Liver (tissue), 9 donors: ENCODE data around the gene CDC42EP2. TPM values are rescaled to one million over a fixed set of nuclear protein-coding genes. Genes with fewer than 3 reads are reported as not detected.

ENCODE experiments used
- DNase-seq: peaks from one replicate; pipeline ENCODE4 v3.0.0-alpha.2; 2017; ENCODE audit warnings: low spot score
- H3K27ac ChIP-seq, 2 donors: one replicate each; pipeline ENCODE4 v1.7.0; 2013; ENCODE audit warnings: inconsistent platforms in 2 of 2, low read length in 2 of 2, control low read depth in 1 of 2, low read depth in 1 of 2, mild to moderate bottlenecking in 1 of 2
- H3K27me3 ChIP-seq, 4 donors: one replicate each; pipeline versions ENCODE4 v1.6.1 to v1.7.0; 2013; ENCODE audit warnings: low read length in 3 of 4, inconsistent platforms in 1 of 4, mild to moderate bottlenecking in 1 of 4, moderate library complexity in 1 of 4; ENCODE audit not compliant: control insufficient read depth in 4 of 4, insufficient read depth in 4 of 4
- H3K36me3 ChIP-seq, 4 donors: one replicate each; pipeline versions ENCODE4 v1.6.1 to v1.7.0; 2013; ENCODE audit warnings: low read length in 3 of 4, mild to moderate bottlenecking in 3 of 4, low read depth in 1 of 4, moderate library complexity in 1 of 4; ENCODE audit not compliant: control insufficient read depth in 4 of 4, insufficient read depth in 3 of 4
- H3K4me1 ChIP-seq, 4 donors: one replicate each; pipeline versions ENCODE4 v1.6.1 to v1.7.0; 2013; ENCODE audit warnings: low read length in 3 of 4, mild to moderate bottlenecking in 3 of 4, moderate library complexity in 1 of 4; ENCODE audit not compliant: control insufficient read depth in 4 of 4, insufficient read depth in 4 of 4
- H3K4me3 ChIP-seq, 3 donors: one replicate each; pipeline versions ENCODE4 v1.6.1 to v1.7.0; 2013; ENCODE audit warnings: low read length in 3 of 3, control low read depth in 1 of 3, low read depth in 1 of 3, mild to moderate bottlenecking in 1 of 3
- H3K9ac ChIP-seq, 2 donors: one replicate each; pipeline ENCODE4 v1.7.0; 2013; ENCODE audit warnings: low read length in 2 of 2, mild to moderate bottlenecking in 2 of 2, moderate library complexity in 2 of 2, control low read depth in 1 of 2, low read depth in 1 of 2
- H3K9me3 ChIP-seq, 4 donors: one replicate each; pipeline versions ENCODE4 v1.6.1 to v1.7.0; 2013; ENCODE audit warnings: low read length in 3 of 4; ENCODE audit not compliant: control insufficient read depth in 4 of 4
- ATF3 ChIP-seq: IDR thresholded peaks from 2 replicates; pipeline ENCODE4 v1.6.1; 2016; ENCODE audit warnings: antibody characterized with exemption
- FOXA1 ChIP-seq: IDR thresholded peaks from 2 replicates; pipeline ENCODE4 v1.6.1; 2016; ENCODE audit warnings: antibody characterized with exemption
- GABPA ChIP-seq, 2 donors: IDR thresholded peaks in 1 of 2; conservative IDR thresholded peaks in 1 of 2; 2 replicates each; pipeline ENCODE4 v1.6.1; 2016; ENCODE audit warnings: antibody characterized with exemption in 2 of 2, mild to moderate bottlenecking in 1 of 2, moderate library complexity in 1 of 2
- HNF4A ChIP-seq, 2 donors: conservative IDR thresholded peaks; 2 replicates each; pipeline ENCODE4 v1.6.1; 2016; ENCODE audit warnings: antibody characterized with exemption in 2 of 2, mild to moderate bottlenecking in 2 of 2
- HNF4G ChIP-seq: IDR thresholded peaks from 2 replicates; pipeline ENCODE4 v1.6.1; 2016; ENCODE audit warnings: antibody characterized with exemption
- JUND ChIP-seq, 2 donors: IDR thresholded peaks; 2 replicates each; pipeline ENCODE4 v1.6.1; 2016; ENCODE audit warnings: antibody characterized with exemption in 2 of 2
- NR2F2 ChIP-seq: IDR thresholded peaks from 2 replicates; pipeline ENCODE4 v1.6.1; 2016; ENCODE audit warnings: antibody characterized with exemption
- RAD21 ChIP-seq, 2 donors: IDR thresholded peaks; 2 replicates each; pipeline ENCODE4 v1.6.1; 2016; ENCODE audit warnings: antibody characterized with exemption in 2 of 2, mild to moderate bottlenecking in 2 of 2
- RXRA ChIP-seq, 2 donors: IDR thresholded peaks; 2 replicates each; pipeline ENCODE4 v1.6.1; 2017 to 2018; ENCODE audit warnings: antibody characterized with exemption in 2 of 2, mild to moderate bottlenecking in 1 of 2
- TAF1 ChIP-seq: conservative IDR thresholded peaks from 2 replicates; pipeline ENCODE4 v1.6.1; 2016; ENCODE audit warnings: antibody characterized with exemption, mild to moderate bottlenecking
- YY1 ChIP-seq: IDR thresholded peaks from 2 replicates; pipeline ENCODE4 v1.6.1; 2016; ENCODE audit warnings: antibody characterized with exemption, mild to moderate bottlenecking
- ZBTB33 ChIP-seq: IDR thresholded peaks from 2 replicates; pipeline ENCODE4 v1.6.1; 2016; ENCODE audit warnings: antibody characterized with exemption
- WGBS: extraction: QIAGEN DNeasy Blood & Tissue Kit; methylation state at CpG from one replicate; pipeline ENCODE4 v1.1.7; 2013; 5-methylcytosine and 5-hydroxymethylcytosine counted together
- polyA plus RNA-seq, 2 donors: library from polyadenylated mRNA; stranded (reverse) in 1 of 2; unstranded in 1 of 2; fragments of 200-250 nt in 1 of 2; fragments of >200 nt in 1 of 2; fragmentation: Nextera tagmentation in 1 of 2; extraction: Ambion mirVana in 1 of 2; gene quantifications; one replicate each; pipeline versions ENCODE4 v1.2.1 to v1.2.3, GENCODE V29; 2013 to 2015
- total RNA-seq, 2 donors: library from RNA; depleted of rRNA; stranded (reverse); fragments of >200 nt; gene quantifications; one replicate each; pipeline ENCODE4 v1.2.3, GENCODE V29; 2014
- TF ChIP-seq, protein P1 (sequence below): IDR thresholded peaks from 2 replicates; pipeline ENCODE4 v1.6.1; 2016; ENCODE audit warnings: antibody characterized with exemption, mild to moderate bottlenecking
- donor health status: healthy.
- donor health status: healthy.
- donor health status: healthy.
- donor health status: healthy.
- donor health status: healthy.

The CDC42EP2 gene
- total and polyA plus RNA-seq, 4 donors = 1.8 to 3.4 (median 1.9) TPM

- H3K36me3 ChIP-seq = no peaks in the 10 kb centered on the region
- no peaks in the 10 kb centered on the region for H3K9me3 ChIP-seq
- peak overlapping the region; percentile 31 to 37 for H3K27ac ChIP-seq
- no peak for TF ChIP-seq JUND (IDR thresholded peaks at IDR 0.05)
- no peak for TF ChIP-seq TAF1
- TF ChIP-seq RAD21 (IDR thresholded peaks at IDR 0.05) = no peak
- no peak for TF ChIP-seq GABPA (IDR thresholded peaks at IDR 0.05 in 1 of 2, conservative IDR thresholded peaks at IDR 0.05 in 1 of 2)
- no peak for TF ChIP-seq NR2F2
- no peak for TF ChIP-seq HNF4A (conservative IDR thresholded peaks at IDR 0.05)
- H3K9ac ChIP-seq = no peak overlapping the region
- 65% methylated on average over 6 of the region's 6 CpGs for WGBS
- H3K4me1 ChIP-seq = peaks cover 5 to 38% (median 30%) of the 10 kb centered on the region in 4 donors
- no peak for DNase-seq
- no peaks in the 10 kb centered on the region for H3K27me3 ChIP-seq
- no peak overlapping the region for H3K4me3 ChIP-seq
Observed at GRCh38 chr11:65307298-65308229, 7.1 kb upstream of the CDC42EP2 start.

- DNase-seq = no peak
- 49% methylated on average over 7 of the region's 7 CpGs for WGBS
Observed at GRCh38 chr11:65308281-65308891, 6.3 kb upstream of the CDC42EP2 start.

DNA sequence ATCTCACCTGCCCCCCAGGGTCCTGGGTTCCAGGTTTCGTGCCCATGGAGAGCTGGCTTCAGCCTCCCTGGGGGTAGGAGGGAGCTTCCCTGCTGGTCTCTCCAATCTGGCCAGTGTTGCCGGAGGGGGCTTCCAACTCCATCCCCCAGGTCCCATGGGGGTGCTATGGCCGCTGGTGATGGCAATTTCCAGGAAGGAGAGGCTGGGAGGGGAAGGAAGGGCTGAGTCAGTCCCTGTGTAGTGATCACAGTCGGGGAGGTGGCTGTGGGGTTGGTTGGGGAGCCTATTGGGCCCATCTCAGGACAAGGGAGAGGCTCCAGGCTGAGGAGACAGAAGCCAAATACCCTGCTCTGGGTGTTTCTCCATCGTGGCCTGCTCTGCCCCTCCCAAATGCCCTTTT lies 5.7 kb upstream of the CDC42EP2 start:
- peak overlapping the region; percentile 31 to 37 for H3K27ac ChIP-seq
- DNase-seq = no peak
- H3K9ac ChIP-seq = no peak overlapping the region
- WGBS = 81% methylated on average over 5 of the region's 5 CpGs
- peaks cover 5 to 44% (median 33%) of the 10 kb centered on the region in 4 donors for H3K4me1 ChIP-seq
- H3K27me3 ChIP-seq = no peaks in the 10 kb centered on the region
- no peaks in the 10 kb centered on the region for H3K36me3 ChIP-seq
- TF ChIP-seq GABPA (IDR thresholded peaks at IDR 0.05 in 1 of 2, conservative IDR thresholded peaks at IDR 0.05 in 1 of 2) (no peak), ATF3 (no peak), ZBTB33 (no peak), FOXA1 (no peak), TAF1 (no peak), NR2F2 (no peak), YY1 (no peak), RXRA (IDR thresholded peaks at IDR 0.05) (no peak)
- TF ChIP-seq, protein P1, sequence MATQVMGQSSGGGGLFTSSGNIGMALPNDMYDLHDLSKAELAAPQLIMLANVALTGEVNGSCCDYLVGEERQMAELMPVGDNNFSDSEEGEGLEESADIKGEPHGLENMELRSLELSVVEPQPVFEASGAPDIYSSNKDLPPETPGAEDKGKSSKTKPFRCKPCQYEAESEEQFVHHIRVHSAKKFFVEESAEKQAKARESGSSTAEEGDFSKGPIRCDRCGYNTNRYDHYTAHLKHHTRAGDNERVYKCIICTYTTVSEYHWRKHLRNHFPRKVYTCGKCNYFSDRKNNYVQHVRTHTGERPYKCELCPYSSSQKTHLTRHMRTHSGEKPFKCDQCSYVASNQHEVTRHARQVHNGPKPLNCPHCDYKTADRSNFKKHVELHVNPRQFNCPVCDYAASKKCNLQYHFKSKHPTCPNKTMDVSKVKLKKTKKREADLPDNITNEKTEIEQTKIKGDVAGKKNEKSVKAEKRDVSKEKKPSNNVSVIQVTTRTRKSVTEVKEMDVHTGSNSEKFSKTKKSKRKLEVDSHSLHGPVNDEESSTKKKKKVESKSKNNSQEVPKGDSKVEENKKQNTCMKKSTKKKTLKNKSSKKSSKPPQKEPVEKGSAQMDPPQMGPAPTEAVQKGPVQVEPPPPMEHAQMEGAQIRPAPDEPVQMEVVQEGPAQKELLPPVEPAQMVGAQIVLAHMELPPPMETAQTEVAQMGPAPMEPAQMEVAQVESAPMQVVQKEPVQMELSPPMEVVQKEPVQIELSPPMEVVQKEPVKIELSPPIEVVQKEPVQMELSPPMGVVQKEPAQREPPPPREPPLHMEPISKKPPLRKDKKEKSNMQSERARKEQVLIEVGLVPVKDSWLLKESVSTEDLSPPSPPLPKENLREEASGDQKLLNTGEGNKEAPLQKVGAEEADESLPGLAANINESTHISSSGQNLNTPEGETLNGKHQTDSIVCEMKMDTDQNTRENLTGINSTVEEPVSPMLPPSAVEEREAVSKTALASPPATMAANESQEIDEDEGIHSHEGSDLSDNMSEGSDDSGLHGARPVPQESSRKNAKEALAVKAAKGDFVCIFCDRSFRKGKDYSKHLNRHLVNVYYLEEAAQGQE = no peak
- H3K9me3 ChIP-seq = no peaks in the 10 kb centered on the region
- H3K4me3 ChIP-seq = no peak overlapping the region

More at GRCh38 chr11:65308281-65308891, 6.3 kb upstream of the CDC42EP2 start:
- Histone ChIP-seq H3K27me3 (no peaks in the 10 kb centered on the region), H3K36me3 (no peaks in the 10 kb centered on the region), H3K4me1 (peaks cover 5 to 38% (median 30%) of the 10 kb centered on the region in 4 donors), H3K4me3 (no peak overlapping the region), H3K9me3 (no peaks in the 10 kb centered on the region), H3K27ac (peak overlapping the region; percentile 31 to 37), H3K9ac (no peak overlapping the region)
- no peak for TF ChIP-seq HNF4G
- TF ChIP-seq NR2F2 = peak; percentile 47
